Measurements from ENCODE around the gene GSTO1.
A peak's percentile ranks its signal among the peaks of the same experiment; 100 is the strongest.

- TF ChIP-seq CTCF (IDR thresholded peaks at IDR 0.05; ENCODE audit: low read depth, low read length, missing input control) (peak; percentile 70), GABPA (IDR thresholded peaks at IDR 0.05 in 1 of 2, conservative IDR thresholded peaks at IDR 0.05 in 1 of 2) (no peak), ATF3 (IDR thresholded peaks at IDR 0.05) (no peak), TAF1 (conservative IDR thresholded peaks at IDR 0.05) (no peak), RAD21 (IDR thresholded peaks at IDR 0.05) (peak; percentile 60 to 72), MAX (IDR thresholded peaks at IDR 0.05) (no peak), YY1 (IDR thresholded peaks at IDR 0.05) (peak; percentile 63), EGR1 (IDR thresholded peaks at IDR 0.05; ENCODE audit: low read depth in 2 of 2) (no peak), REST (IDR thresholded peaks at IDR 0.05) (no peak), HNF4G (IDR thresholded peaks at IDR 0.05) (no peak), SP1 (IDR thresholded peaks at IDR 0.05) (no peak)
These were observed 20.4 kb downstream of the GSTO1 start for GRCh38 chr10:104274762-104275721.
